HL-60 (cell line): ENCODE measurements around the gene TRMT61A.

Source experiments
- DNase-seq, 2 experiments: peaks; one replicate each; pipeline ENCODE4 v3.0.0-alpha.2; 2010 to 2020; ENCODE audit warnings: low read depth in 1 of 2, low spot score in 1 of 2
- H3K27ac ChIP-seq: fragments of 250-450 bp; sonication (Bioruptor Pico); replicated peaks from 2 replicates; pipeline ENCODE4 v1.5.1; 2020; ENCODE audit warnings: mild to moderate bottlenecking, moderate library complexity
- H3K27me3 ChIP-seq: fragments of 250-450 bp; sonication (Bioruptor Pico); 2 replicates; pipeline ENCODE4 v1.5.1; 2021; ENCODE audit warnings: mild to moderate bottlenecking, moderate library complexity; ENCODE audit not compliant: insufficient read depth, poor library complexity, severe bottlenecking
- H3K4me3 ChIP-seq: replicated peaks from 2 replicates; pipeline ENCODE4 v1.5.1; 2011; ENCODE audit warnings: mild to moderate bottlenecking, control low read depth, low read length; ENCODE audit not compliant: insufficient read depth
- CTCF ChIP-seq: IDR thresholded peaks from one replicate; pipeline ENCODE4 v1.5.1; 2011; ENCODE audit warnings: low read length, control low read depth, inconsistent platforms; ENCODE audit not compliant: insufficient read depth
- GABPA ChIP-seq: IDR thresholded peaks from 2 replicates; pipeline ENCODE4 v1.6.1; 2012; ENCODE audit warnings: low read depth
- POLR2AphosphoS5 ChIP-seq: IDR thresholded peaks from 2 replicates; pipeline ENCODE4 v1.6.1; 2012; ENCODE audit warnings: low read depth
- REST ChIP-seq: IDR thresholded peaks from 2 replicates; pipeline ENCODE4 v1.6.1; 2012; ENCODE audit warnings: low read depth; ENCODE audit not compliant: insufficient replicate concordance
- SPI1 ChIP-seq: IDR thresholded peaks from 2 replicates; pipeline ENCODE4 v1.6.1; 2012; ENCODE audit warnings: low read depth, mild to moderate bottlenecking, borderline replicate concordance

TRMT61A gene

DNA sequence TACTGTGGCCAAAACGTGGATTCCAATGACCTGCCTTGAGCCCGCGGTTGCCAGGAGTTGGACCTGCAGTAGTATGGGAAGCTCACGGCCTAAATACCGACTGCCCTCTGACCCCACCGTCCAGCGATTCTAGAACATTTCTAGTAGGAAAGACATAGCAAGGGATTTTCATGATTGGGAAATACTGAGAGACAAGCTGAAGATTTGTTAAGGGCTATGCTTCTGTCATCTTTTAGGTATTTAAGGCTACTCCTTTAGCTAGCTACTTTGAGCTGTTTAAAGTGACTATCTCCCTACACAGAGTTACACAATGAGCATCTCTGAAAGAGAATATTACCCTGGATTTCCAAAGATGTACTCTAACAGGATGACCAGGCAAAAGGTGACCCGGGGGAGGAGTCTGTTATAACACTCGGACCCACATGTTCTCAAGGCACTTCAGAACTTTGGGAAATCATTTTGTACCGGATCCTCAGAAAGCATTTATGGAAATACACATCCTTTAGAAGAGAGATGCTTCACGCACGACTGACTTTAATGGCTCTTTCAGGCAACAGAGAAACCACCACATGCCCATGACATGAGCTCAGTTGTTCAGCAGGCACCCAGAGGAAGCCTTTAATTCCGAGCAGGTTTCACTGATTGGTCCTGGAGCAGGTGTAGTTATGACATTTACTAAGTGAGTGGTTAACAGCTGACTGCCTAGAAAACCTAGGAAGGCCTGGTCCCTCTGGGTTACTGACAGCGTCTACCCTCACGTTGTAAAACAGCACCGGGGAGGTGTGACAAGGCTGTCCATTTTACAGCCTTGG lies 29.3 kb downstream of the TRMT61A start:
- Histone ChIP-seq H3K27ac (no peak overlapping the region), H3K27me3 (no peaks in the 10 kb centered on the region), H3K4me3 (no peak overlapping the region)
- DNase-seq: no peak
- TF ChIP-seq CTCF: no peak
- TF ChIP-seq GABPA: no peak
- no peak for TF ChIP-seq POLR2AphosphoS5
- TF ChIP-seq SPI1: no peak
- TF ChIP-seq REST: no peak

DNA sequence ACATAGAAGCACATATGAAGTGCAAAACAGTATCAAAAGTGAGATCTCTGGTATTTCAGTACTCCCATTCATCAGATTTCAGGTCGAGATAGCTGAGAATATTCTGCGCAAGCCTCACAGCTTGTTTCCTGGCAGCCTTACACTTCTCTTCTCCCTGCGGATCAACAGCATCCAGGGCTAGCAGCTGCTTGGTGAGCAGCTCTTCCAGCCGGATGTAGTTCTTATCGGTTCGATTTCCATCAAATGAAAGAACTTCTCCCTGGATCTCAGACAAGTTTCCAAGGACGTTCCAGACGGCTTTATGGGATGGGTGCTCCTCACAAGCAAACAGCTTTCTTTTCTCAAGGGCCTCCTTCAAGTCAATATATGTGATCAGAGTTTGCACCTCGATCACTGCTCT lies 30.8 kb downstream of the TRMT61A start:
- Histone ChIP-seq H3K4me3 (no peak overlapping the region), H3K27ac (no peak overlapping the region), H3K27me3 (no peaks in the 10 kb centered on the region)
- no peak for DNase-seq
- TF ChIP-seq CTCF (no peak), POLR2AphosphoS5 (no peak), SPI1 (no peak), REST (no peak), GABPA (no peak)

DNA sequence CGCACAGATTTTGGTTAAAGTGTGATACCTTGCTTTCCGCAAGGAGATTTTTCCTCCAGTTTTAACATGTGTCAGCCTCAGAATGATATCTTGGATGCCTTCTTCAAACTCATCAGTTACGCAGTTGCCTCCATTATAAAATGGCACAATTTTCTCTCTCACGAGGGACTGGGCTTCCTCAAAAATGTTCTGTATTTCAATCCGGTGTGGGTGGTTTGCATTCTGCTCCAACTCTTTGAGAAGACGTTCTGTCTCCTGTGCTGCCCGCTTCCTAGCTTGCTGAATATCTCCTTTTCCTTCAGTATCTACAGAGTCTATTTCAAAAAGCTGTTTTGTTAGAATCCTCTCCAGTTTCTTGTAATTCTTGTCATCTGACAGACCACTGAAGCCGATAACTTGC lies 31.7 kb downstream of the TRMT61A start:
- no peak for TF ChIP-seq SPI1
- TF ChIP-seq GABPA: no peak
- TF ChIP-seq REST: no peak
- TF ChIP-seq POLR2AphosphoS5: no peak
- no peak for TF ChIP-seq CTCF
- H3K27ac ChIP-seq: no peak overlapping the region
- no peak overlapping the region for H3K4me3 ChIP-seq
- no peak for DNase-seq
- no peaks in the 10 kb centered on the region for H3K27me3 ChIP-seq
